Subcutaneous adipose tissue (tissue), 4 donors: Measurements from ENCODE around the gene BBLN. TPM values are rescaled to one million over a fixed set of nuclear protein-coding genes. Genes with fewer than 3 reads are reported as not detected.

Experiments
- total RNA-seq, 4 donors: library from RNA; depleted of rRNA; stranded (reverse); fragments of >200 nt; gene quantifications; one replicate each; pipeline ENCODE4 v1.1.0, GENCODE V29; 2016
- TF ChIP-seq, protein P1 (sequence below): fragments of 450-650 bp; IDR thresholded peaks from one replicate; pipeline ENCODE4 v1.5.1; 2016; ENCODE audit warnings: low read depth, mild to moderate bottlenecking, control low read depth, antibody characterized with exemption, moderate library complexity

BBLN gene
- total RNA-seq, 4 donors from 2014 or later, result 57.7 to 307 (median 228) TPM

DNA sequence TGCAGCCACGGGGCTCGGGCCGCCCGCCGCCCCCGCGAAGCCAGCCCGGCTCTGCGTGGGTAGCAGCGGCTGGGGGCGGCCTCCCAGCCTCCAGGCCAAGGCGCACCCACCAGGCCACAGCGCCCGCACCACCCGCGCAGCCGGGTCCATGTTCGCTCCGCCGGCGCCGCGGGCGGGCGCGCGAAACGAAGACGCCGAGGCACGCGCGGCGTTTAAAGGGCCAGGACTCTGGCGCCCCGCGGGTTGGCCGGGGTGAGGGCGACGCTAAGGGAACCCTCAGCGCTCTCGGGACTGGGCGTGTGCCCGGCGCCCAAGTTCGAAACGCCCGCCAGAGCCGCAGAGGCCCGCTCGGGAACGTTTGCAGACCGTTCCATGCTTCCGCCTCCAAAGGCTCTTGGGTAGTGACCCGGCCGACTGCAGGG lies 32.5 kb upstream of the BBLN start, which contains the start of gene PTGES2:
Gene PTGES2 (minus strand): TSS at position 162 of the 422 bp plus-strand sequence. CDS start 12 bp downstream, at position 150.
- TF ChIP-seq, protein P1, sequence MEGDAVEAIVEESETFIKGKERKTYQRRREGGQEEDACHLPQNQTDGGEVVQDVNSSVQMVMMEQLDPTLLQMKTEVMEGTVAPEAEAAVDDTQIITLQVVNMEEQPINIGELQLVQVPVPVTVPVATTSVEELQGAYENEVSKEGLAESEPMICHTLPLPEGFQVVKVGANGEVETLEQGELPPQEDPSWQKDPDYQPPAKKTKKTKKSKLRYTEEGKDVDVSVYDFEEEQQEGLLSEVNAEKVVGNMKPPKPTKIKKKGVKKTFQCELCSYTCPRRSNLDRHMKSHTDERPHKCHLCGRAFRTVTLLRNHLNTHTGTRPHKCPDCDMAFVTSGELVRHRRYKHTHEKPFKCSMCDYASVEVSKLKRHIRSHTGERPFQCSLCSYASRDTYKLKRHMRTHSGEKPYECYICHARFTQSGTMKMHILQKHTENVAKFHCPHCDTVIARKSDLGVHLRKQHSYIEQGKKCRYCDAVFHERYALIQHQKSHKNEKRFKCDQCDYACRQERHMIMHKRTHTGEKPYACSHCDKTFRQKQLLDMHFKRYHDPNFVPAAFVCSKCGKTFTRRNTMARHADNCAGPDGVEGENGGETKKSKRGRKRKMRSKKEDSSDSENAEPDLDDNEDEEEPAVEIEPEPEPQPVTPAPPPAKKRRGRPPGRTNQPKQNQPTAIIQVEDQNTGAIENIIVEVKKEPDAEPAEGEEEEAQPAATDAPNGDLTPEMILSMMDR, result no peak

DNA sequence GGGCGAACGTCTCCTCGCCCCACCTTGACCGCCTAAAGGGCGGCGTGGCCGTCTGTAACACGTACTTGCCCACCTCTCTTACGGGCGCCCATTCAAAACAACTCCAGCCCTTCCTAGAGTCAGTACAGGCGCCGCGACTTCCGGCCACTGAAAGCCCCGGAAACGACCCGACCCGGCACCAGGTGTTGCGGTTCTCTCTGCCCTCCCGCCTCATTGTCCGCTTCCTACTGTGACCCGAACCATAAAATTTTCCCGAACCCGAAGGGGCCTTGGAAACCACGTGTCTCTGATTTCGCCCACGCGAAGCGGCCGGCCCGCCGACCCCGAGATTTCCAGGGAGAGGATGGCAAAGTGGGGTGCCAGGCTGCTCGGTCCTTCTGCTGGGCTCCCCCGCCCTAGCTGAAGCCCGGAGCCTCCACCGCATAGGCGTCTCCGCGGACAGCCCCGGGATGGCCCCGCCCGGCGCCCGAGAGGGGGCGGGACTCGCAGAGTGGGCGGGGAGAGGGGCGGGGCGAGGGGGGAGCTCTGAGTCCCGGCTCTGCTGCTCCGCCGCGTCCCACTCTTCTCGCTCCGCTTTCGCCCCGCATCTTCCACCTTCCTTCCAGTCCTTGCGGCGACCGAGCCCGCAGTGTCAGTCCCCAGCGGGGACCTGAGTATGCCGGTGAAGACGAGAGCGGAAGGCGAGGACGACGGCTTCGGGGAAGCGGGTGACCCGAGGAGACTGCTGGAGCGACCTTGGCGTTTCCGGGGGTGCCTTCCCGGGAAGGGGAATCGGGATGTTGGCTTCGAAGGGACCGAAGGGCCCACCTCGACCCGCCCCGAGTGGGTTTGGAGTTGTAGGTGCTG lies 31.9 kb upstream of the BBLN start:
- TF ChIP-seq, protein P1, result no peak

- TF ChIP-seq, protein P1, result no peak
These were observed 31.1 kb upstream of the BBLN start for GRCh38 chr9:128128836-128129590.

GRCh38 chr9:128136816-128137793 lies 23.0 kb upstream of the BBLN start:
- TF ChIP-seq, protein P1, result no peak

- TF ChIP-seq, protein P1, result no peak
These were observed 22.1 kb upstream of the BBLN start for GRCh38 chr9:128138001-128138400.

- TF ChIP-seq, protein P1, result no peak
These were observed 20.4 kb upstream of the BBLN start for GRCh38 chr9:128139621-128140020.
